GM18519 (cell line): ENCODE results near the gene AP1G2.
"Not testable (repeated sequence)": the region's sequence is repeated elsewhere in the genome, so short reads cannot be mapped to it uniquely, and the experiment has no call there.

Experiments
- ATAC-seq: cut with Tn5 transposase; IDR thresholded peaks from one replicate; pipeline ENCODE4 v1.9.1; 2021; ENCODE audit warnings: mild to moderate bottlenecking, moderate library complexity; ENCODE audit not compliant: unreplicated experiment, low FRiP score

AP1G2 gene

DNA sequence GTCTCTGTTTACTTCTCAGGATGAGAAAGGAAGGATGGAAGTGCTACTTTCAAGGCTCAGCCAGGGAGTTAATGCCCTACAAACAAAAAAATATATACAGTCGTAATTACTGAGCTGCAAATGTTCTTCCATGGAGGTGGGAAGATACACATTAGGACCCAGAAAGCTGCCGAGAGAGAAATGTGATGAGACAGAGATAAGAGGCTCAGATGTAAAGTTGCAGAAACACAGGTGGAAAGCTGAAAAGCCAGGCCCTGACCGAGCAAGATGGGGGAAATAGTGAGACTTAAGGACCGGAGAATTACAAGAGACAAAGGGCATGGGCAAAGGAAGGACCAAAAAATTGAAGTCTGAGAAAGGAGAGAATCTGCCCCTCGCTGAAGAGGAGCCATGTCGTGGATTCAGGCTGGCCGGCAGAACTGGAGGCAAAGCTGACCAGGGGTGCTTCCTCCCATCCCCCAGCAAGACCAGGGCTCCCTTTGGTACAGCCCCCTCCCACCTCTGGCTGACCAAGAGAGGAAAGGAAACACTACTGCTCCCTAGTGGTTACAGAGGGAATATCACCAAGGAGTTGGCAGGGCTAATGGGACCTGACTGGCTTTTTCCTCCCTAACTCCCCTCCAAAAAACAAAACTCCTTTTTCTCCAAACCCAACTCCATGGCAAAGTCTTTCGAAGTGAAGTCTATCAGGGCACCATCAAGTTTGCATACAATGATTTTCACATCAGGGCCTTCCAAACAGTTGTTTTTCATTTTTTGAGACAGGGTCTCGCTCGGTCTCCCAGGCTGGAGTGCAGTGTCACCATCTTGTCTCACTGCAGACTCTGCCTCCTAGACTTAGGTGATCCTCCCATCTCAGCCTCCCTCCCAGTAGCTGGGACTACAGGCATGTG is 28.1 kb downstream of the AP1G2 start:
- no peak for ATAC-seq

DNA sequence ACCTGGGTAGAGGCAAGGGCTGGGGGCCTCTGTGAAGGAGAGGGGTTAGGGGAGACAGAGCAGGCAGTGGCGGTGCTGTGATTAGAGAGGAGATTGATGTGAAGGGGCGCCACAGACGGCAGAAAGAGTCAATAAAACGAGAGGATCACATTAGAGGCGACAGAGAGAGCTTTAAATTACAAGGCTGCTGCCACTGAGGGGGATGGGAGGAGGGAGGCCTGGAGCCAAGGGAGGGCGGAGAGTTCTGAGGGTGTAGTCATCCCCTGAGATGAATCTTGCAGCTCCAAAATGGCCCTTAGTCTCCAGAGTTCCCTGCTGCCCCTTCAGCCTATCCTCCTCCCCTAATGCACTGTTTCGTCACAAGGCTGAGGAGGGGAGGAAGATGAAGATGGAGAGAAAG is 28.8 kb downstream of the AP1G2 start:
- no peak for ATAC-seq

DNA sequence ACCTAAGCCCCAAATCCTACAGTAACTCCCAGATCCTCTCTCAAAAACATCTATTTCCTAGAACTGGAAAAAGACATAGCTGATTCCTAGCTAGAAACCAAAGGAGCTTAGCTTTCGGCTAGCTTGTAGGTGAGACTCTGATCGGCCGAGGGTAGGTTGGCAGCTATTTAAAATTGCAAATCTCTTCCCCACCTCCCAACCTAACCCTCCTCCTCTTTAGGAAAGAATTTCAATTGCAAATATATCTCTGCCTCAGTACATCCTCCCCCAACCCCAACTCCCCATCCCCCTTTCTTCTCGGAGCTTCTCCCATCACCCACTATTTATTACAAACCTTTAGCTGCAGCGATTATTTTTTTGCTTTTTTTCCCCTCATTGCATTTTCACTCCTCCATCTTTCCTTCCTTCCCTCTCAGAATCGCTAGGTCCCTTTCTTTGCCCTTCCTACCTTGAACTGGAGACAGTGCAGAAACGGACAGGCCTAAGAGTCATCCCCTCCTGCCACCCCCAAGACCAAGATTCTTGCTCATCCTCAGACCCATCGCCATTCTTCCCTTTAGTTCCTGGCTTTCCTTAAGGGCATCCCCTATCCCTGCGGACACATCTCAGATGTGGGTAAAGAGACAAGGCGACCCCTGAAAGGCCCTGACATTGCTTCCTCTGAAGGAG is 29.4 kb downstream of the AP1G2 start:
- ATAC-seq: no peak

DNA sequence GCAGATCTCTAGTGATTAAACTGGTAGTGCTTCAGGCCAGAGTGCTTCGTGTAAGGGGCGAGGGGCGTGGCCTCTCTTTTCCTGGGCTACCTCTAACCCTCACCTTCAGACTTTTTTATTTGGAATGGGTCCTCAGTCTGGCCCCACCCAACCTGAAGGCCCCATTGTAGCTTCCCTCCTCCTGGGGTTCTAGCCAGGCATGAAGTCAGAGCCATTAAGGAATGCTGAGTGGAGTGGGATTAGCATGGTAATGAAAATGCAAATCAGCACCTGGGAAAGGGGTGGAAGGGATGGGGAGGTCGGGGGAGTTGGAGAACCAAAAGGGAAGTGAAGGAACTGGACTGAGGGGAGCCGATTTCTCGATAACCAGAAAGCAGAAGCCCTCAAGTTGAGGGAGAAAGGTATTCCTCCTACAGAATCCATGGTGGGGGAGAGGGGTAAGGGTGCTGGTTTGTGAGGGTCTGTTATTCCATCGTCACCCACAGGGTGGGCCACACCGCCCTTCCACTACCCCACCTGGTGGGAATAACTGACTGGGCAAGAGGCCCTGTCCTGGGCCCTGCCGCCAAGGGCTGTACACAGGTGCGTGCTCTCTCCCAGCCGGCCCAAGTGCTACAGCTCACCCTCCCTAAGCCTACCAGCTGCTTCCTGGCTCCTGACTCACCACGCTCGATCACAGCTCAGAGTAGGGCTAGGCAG is 30.1 kb downstream of the AP1G2 start:
- no peak for ATAC-seq

DNA sequence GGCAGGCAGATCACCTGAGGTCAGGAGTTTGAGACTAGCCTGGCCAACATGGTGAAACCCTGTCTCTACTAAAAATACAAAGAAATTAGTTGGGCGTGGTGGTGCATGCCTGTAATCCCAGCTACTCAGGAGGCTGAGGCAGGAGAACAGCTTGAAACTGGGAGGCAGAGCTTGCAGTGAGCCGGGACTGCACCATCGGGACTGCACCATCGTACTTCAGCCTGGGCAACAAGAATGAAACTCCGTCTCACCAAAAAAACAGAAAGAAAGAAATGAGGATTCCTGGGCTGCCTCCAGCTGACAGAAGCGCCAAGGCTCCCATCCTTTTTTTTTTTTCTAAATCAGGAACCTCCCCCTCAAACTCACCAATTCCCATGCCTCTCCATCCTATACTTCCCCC is 30.7 kb downstream of the AP1G2 start:
- not testable (repeated sequence) for ATAC-seq

DNA sequence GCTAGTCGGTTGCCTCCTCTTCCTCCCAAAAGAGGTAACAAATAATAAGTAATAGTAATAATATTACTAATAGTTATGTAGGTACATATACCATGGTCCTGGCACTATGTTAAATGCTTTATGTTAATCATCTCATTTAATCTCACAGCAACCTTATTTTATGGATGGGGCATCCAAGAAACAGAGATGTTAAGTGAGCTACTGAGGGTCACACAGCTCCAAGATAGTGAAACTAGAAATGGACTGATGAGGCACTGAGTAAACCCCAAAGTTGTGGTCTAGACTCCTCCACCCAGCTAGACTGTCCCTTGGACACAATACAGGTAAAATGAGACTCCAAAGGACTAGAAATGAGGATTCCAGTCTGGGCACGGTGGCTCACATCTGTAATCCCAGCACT is 31.1 kb downstream of the AP1G2 start:
- no peak for ATAC-seq

DNA sequence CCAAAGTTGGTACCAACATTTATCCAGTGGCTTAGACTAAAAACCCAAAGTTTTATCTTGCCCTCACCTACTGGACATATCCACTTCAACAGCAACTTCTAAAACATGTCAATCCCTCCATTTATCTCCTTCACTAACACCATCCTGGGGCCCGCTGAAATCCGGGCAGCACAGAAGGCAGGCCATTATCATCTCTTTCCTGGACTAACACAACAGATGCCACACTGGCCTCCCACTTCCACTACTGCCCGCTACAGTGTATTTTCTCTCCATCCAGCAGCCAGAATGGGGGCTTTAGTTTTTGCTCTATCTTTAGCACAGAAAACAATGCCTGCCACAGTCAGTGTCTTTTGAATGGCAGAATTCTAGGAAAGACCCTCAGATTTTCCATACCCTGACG is 31.6 kb downstream of the AP1G2 start:
- no peak for ATAC-seq

DNA sequence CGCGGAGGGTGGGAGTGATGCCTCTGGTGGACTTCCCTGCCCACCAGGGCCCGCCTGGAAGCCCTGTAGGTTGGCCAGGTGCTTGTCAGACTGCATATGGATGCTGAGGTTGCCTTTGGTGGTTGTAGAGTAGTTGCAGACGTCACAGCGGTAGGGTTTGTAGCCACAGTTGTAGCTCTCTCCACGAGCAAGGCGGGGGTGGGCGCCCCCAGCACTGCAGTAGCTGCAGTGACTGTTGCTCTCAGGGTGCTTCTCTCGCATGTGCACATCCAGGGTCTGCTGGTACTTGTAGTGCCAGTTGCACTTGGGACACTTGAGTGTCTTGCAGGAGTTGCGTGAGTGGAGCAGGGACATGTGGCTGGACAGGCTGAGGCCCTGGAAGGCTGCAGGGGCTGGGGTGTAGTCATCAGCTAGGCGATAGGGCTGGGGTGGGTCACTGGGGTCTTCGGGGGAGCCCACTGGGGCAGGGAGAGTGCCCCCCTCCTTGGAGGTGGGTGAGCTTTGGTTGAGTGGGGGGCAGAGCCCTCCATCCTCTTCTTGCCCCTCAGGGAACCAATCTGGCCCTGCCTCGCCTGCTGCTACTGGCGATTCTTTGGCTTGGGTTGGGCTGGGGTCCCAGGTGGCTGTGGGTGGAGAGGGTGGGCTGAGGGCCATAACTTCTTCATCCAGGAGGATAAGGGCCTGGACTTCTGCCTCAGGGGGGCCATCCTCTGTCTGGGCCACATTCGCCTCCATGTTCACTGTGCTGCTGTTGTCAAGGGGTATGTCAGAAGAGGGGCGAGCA is 33.7 kb downstream of the AP1G2 start:
- no peak for ATAC-seq

DNA sequence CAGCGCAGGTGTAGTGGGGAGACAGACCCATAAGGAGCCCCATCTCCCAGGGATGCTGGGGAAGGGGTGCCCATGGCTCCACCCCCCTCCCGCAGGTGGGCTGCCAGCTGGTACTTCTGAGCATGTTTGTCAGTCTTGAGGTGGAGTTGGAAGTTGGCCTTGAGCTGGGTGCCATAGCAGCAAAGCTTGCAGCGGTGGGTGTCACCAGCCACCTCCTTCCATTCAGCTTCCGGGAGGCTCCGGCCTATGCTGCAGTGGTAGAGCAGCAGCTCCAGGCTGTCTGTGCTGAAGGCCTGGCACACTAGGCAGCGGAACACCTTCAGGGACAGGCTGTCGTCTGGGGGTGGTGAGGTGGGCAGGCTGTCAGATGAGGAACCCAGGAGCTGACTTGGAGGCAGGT is 34.9 kb downstream of the AP1G2 start:
- no peak for ATAC-seq

DNA sequence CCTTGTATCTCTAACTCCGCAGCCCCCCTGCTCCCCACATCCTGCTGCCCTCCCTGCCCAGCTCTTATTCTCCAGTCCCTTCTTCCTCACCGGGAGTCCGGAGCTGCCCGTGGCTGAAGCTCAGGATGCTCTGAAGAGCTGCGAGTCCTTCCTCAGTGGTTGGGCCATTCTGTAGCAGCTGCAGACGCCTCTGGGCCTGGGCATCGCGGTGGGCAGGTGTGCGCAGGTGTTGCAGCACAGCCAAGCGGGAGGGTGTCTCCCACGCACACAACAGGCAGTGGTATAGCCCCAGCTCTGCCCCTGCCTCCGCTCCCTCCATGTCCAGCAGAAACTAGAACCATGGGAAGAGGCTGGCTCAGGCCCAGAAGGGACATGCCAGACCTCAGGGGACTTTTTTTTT is 36.2 kb downstream of the AP1G2 start:
- no peak for ATAC-seq

DNA sequence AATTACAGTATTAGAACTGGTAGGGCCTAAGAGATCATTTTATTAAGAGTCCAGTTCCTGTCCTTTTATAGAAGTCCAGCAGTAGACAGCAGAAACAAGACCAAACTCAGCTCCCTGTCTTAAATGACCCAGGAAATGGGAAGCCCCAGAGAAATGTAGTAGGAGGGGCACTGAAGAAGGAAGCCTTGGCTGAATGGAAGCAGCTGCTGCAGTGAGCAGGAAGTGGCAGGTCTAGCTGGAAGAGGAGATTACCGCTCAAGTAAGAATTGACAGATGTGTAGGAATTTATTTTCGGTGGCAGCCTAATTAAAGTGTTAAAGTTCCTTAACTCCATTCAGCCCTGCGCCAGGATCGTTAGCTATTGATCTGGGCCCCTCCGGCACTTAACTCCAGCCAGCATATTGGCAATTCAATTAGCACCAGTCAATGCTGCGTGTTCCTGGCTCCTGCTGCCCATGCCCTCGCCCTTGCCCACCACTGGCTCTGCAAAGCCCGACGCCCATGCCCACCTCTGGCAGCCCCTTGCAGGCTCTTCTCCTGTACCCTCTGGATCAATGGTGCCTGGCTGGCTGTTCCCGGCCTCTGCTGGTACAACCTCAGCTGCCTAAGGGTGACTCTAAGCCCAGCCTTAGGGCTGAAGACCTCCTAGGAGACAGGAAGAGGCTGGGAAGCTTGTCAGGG is 37.1 kb downstream of the AP1G2 start:
- no peak for ATAC-seq

DNA sequence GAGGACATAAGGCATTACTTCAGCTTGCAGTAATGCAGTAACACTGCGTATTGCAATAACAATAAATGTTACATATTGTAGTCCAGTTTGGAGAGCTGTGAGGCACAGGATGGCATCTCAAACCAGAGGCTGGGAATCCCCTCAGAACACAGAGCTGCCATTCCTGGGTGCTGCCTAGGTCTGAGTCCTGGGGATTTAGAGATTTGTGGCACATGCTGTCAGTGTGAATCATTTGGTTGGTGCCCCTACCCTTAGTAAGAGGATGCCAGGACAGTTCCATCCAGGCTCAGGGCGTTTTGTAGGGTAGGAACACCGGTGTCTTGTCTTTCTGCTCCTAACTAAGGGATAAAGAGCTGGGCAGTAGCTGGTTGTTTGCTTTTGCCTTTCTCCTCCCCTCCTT is 38.6 kb downstream of the AP1G2 start:
- ATAC-seq: no peak

DNA sequence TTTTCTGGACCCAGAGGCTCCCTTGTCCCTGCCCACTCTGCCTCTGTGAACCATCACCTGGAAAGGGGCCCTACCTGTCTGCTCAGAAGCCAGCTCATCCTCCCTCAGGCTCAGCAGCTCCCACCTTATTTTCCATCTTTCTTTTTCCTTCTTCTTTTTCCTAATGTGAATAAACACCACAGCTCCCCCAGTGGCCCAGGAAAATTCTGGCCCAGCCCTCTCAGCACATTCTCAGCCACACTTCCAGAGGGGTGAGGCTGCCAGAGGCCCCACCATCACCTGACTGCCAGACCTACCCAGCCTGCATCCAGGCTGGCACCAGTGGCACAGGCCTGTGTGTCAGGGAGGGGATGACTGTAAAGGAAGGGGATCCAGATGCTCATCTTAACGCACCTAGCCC is 39.0 kb downstream of the AP1G2 start:
- ATAC-seq: no peak

DNA sequence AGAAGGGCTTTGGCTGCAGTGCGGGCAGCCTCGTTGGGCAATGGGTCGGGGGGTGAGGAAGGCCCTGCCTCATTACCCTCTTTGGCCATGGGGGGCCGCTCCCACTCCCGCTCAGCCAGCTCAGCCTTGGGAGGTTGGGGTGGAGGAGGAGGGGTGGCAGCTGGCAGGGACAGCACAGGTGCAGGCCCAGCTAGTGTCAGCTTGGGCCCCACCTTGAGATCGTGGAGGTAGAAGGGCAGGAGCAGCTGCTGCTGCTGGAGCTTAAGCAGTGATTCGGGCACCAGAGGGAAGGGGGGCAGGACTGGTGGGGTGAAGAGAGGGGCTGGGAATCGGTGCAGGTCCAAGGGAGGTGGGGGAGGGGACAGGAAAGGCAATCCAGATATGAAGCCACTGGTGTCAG is 42.0 kb downstream of the AP1G2 start:
- no peak for ATAC-seq

DNA sequence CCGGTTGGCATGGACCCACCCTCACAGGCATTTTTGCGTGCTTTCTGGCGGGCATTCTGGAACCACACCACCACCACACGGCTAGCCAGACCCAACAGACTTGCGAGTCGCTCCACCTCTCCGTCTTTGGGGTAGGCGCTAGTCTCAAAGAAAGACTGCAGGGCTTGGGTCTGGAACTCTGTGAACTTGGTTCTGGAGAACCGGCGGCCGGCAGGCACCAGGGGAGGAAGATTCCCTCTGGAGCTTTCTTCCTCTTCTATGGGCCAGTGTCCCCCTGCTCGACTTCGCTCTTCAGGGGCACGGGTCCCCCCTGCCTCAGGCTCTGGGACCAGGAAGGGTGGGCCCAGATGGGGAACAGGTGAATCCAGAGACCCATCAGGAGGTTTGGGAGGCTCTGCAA is 42.6 kb downstream of the AP1G2 start:
- ATAC-seq: no peak

DNA sequence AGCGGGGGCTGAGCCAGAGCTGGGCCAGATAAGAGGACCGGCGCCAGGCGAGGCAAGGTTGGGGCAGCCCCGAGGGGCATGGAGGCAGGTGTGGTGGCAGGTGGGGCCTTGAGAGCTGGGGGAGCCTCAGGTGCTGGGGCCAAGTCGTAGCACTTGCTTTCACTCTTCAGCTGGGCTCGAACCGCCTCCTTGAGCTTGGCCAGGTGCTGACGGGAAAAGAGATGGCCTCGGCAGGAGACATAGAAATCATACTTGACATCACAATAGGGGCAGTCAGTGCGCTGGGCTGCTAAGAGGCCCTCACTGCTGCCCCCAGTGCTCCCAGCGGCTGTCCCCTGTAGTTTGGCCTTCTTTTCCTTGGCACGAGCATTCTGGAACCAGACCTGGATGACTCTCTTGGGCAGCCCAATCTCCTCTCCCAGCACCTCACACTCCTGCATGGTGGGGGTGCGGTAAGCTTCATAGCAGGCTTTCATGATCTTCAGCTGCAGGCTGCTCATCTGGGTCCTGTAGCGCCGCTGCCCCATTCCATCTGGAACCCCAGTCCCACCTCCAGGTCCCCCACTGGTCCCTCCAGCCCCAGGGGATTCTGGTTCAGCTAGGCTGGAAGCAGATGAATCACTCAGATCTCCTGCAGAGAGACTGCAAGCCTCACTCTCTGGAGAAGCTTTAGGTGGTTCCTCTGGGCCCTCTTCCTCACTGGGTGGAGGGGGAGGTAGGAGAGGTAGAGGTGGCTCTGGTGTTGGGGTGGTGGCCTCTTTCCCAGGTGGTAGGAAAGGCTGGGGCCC is 44.2 kb downstream of the AP1G2 start:
- ATAC-seq: no peak

DNA sequence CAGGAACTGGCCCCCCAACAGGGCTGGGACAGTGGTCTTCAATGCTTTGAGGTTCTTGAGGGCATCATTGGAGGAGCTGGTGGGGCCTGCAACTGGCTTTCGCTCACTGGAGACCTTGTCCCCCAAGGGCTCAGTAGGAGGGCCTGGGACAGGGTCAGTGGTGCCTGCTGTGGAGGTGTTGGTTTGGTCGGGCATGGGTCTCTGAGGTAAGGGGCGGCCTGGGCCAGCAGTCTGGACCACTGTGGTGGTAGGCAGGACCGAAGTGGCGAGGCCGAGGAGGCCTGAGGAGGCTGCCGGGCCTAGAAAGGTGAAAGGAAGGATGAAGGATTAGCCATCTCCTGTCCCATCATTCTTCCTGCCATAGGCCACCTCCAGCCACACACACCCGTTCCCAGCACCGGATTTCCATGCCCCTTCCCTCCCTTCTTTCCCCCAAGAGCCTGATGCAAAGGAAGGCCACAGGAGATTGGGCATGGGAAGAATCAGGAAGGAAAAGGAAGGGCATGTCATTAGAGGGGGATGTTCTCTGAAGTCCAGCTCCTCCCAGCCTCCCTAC is 44.9 kb downstream of the AP1G2 start:
- no peak for ATAC-seq

DNA sequence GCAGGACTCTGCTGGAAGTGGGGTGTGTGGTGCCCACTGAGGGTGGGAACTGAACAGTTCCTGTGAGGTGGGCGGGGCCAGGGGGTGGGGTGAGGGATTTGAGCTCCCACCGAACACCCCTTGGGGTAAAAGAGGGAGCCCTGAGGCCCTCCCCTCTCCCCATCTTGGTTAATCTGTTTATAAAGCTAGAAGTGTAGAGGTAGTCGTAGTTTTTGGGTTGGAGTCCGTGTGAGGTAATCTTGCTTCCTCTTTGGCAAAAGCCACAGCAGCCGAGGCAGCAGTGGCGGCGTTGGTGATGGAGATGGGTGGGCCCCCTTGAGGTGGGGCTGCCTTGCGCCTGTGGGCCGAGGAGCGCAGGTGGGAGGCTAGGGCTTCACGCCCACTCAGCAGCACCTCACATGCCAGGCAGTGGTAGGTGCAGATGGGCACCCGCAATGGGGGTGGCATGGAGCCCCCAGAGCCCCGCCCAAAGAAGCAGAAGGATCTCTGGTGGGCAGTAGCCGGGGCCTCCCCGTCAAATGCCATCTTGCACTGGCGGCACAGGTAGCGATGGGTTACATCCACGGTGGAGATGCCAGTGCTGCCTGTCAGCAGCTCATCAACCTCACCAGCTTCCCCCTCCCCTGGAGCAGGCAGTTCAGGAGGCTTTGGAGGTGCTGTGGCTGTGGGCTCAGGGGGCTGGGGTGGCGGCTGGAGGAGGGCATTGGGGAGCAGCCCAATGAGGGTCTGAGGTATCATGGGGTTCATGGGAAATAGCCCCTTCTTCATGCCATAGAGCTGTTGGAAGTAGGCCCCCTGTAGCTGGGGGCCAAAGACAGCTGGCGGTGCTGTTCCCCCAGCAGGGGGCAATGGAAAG is 45.6 kb downstream of the AP1G2 start:
- ATAC-seq: no peak
